Measurements from ENCODE around the gene F2RL3. TPM values are rescaled to one million over a fixed set of nuclear protein-coding genes. Genes with fewer than 3 reads are reported as not detected.

Gene F2RL3
- total and polyA plus RNA-seq, 9 of the 15 experiments (the other 6 are each of a cell fraction or from before 2014, with no cell fraction given) = 1.4 to 27.6 (median 11.9) TPM

GRCh38 chr19:16888629-16889365 is at the start of gene F2RL3 (continued):
- TF ChIP-seq RBM17 (IDR thresholded peaks at IDR 0.05; ENCODE audit: borderline replicate concordance, low read depth, low read length) (no peak), CHD2 (IDR thresholded peaks at IDR 0.05; ENCODE audit: low read depth, low read length) (no peak; the same call in 1 of the 2 replicates), ZNF77 (CRISPR knock-in tag; IDR thresholded peaks at IDR 0.05) (no peak), ARID3A (IDR thresholded peaks at IDR 0.05; ENCODE audit: borderline replicate concordance, low read depth, low read length) (no peak), SRSF9 (IDR thresholded peaks at IDR 0.05; ENCODE audit: borderline replicate concordance, low read depth, low read length) (no peak), ZNF583 (CRISPR knock-in tag; IDR thresholded peaks at IDR 0.05) (peak; percentile 86; the same call in 1 of the 2 replicates), CTCF (IDR thresholded peaks at IDR 0.05 in 2 of 3, conservative IDR thresholded peaks at IDR 0.05 in 1 of 3; ENCODE audit: insufficient read depth in 2 of 3, low read depth in 1 of 3, low read length in 3 of 3) (no peak), ZNF12 (CRISPR knock-in tag; IDR thresholded peaks at IDR 0.05) (no peak), IFI16 (CRISPR knock-in tag; IDR thresholded peaks at IDR 0.05) (no peak), USF1 (CRISPR knock-in tag; IDR thresholded peaks at IDR 0.05) (peak; percentile 76), RFX5 (IDR thresholded peaks at IDR 0.05; ENCODE audit: low read depth, low read length) (no peak), TAF15 (IDR thresholded peaks at IDR 0.05; ENCODE audit: low read depth, low read length) (no peak), NR2F6 (CRISPR knock-in tag; IDR thresholded peaks at IDR 0.05) (no peak), ESRRB (CRISPR knock-in tag; IDR thresholded peaks at IDR 0.05; ENCODE audit: borderline replicate concordance) (no peak), HDAC2 (IDR thresholded peaks at IDR 0.05) (peak; percentile 48; the same call in 1 of the 2 replicates), YBX1 (IDR thresholded peaks at IDR 0.05) (no peak), KLF1 (tag; IDR thresholded peaks at IDR 0.05) (0 out of 2 replicates have a peak, but pooled peaks have one; percentile 22), SREBF2 (CRISPR knock-in tag; IDR thresholded peaks at IDR 0.05) (no peak), KDM2B (CRISPR knock-in tag; IDR thresholded peaks at IDR 0.05) (no peak)
